Activated naive CD4-positive, alpha-beta T cell treated with anti-CD3 and anti-CD28 coated beads for 36 hours (primary cell): ENCODE results near the gene LRATD1. TPM values are rescaled to one million over a fixed set of nuclear protein-coding genes. Genes with fewer than 3 reads are reported as not detected.

Source experiments
- CTCF ChIA-PET: fragments of 350-600 bp; sonication (Branson Sonifier 250); formaldehyde crosslinking; loops from one replicate; lab custom pipeline; 2021; ENCODE audit warnings: antibody characterized with exemption; lab: Charles Lee
- DNase-seq: peaks from one replicate; pipeline ENCODE4 v3.0.0-alpha.2; 2020
- H3K27ac Mint-ChIP-seq: one replicate; pipeline ENCODE4 v1.8.0; 2021; ENCODE audit warnings: mild to moderate bottlenecking, mixed read lengths
- H3K27me3 Mint-ChIP-seq: one replicate; pipeline ENCODE4 v1.8.0; 2021; ENCODE audit warnings: low read depth, mixed read lengths
- H3K36me3 Mint-ChIP-seq: one replicate; pipeline ENCODE4 v1.8.0; 2021; ENCODE audit warnings: low read depth, mixed read lengths
- H3K4me1 Mint-ChIP-seq: one replicate; pipeline ENCODE4 v1.8.0; 2021; ENCODE audit warnings: low read depth, mixed read lengths
- H3K4me3 Mint-ChIP-seq: one replicate; pipeline ENCODE4 v1.8.0; 2021; ENCODE audit warnings: mild to moderate bottlenecking, moderate library complexity, mixed read lengths
- H3K9me3 Mint-ChIP-seq: one replicate; pipeline ENCODE4 v1.8.0; 2021; ENCODE audit warnings: mixed read lengths
- intact Hi-C: fragments of 100-400 bp; cut with micrococcal nuclease; formaldehyde crosslinking; loops from one replicate; pipeline ENCODE4 v1.15.1; 2023
- total RNA-seq, 2 experiments: library from RNA; stranded (reverse); gene quantifications; one replicate each; pipeline ENCODE4 v1.2.3, GENCODE V29; 2021

Gene LRATD1
- not detected for total RNA-seq

- Mint-ChIP-seq H3K36me3 (no peaks in the 10 kb centered on the region), H3K4me1 (no peaks in the 10 kb centered on the region), H3K9me3 (no peaks in the 10 kb centered on the region), H3K27ac (no peak within 1 kb of the TSS), H3K4me3 (no peak within 1 kb of the TSS), H3K27me3 (peaks cover 59% of the 10 kb centered on the region)
- intact Hi-C loops = loop anchor here (10.0 kb wide), 1 partner anchor 532 kb away; no protein-coding TSS in a partner anchor
- DNase-seq = no peak
- CTCF ChIA-PET = no interaction called here
Measured at GRCh38 chr2:14632133-14632936, at the start of gene LRATD1. LRATD1 (plus strand) TSS chr2:14632717; CDS start chr2:14633980, 1,263 bp downstream.

- no peaks in the 10 kb centered on the region for H3K36me3 Mint-ChIP-seq
- intact Hi-C loops = no loop called here
- CTCF ChIA-PET = no interaction called here
- no peaks in the 10 kb centered on the region for H3K4me1 Mint-ChIP-seq
- no peaks in the 10 kb centered on the region for H3K9me3 Mint-ChIP-seq
- no peak overlapping the region for H3K4me3 Mint-ChIP-seq
- no peaks in the 10 kb centered on the region for H3K27me3 Mint-ChIP-seq
- H3K27ac Mint-ChIP-seq = no peak overlapping the region
- no peak for DNase-seq
Measured at GRCh38 chr2:14583059-14583458, 49.5 kb upstream of the LRATD1 start.

- no peaks in the 10 kb centered on the region for H3K36me3 Mint-ChIP-seq
- intact Hi-C loops = no loop called here
- no peak overlapping the region for H3K4me3 Mint-ChIP-seq
- CTCF ChIA-PET = no interaction called here
- no peaks in the 10 kb centered on the region for H3K27me3 Mint-ChIP-seq
- no peaks in the 10 kb centered on the region for H3K9me3 Mint-ChIP-seq
- no peaks in the 10 kb centered on the region for H3K4me1 Mint-ChIP-seq
- H3K27ac Mint-ChIP-seq = no peak overlapping the region
- no peak for DNase-seq
Measured at GRCh38 chr2:14583802-14584201, 48.7 kb upstream of the LRATD1 start.

- H3K27me3 Mint-ChIP-seq = no peaks in the 10 kb centered on the region
- no peaks in the 10 kb centered on the region for H3K36me3 Mint-ChIP-seq
- no peak for DNase-seq
- CTCF ChIA-PET = no interaction called here
- intact Hi-C loops = no loop called here
- peaks cover 1% of the 10 kb centered on the region for H3K9me3 Mint-ChIP-seq
- no peak overlapping the region for H3K27ac Mint-ChIP-seq
- no peak overlapping the region for H3K4me3 Mint-ChIP-seq
- no peaks in the 10 kb centered on the region for H3K4me1 Mint-ChIP-seq
Measured at GRCh38 chr2:14587119-14587518, 45.4 kb upstream of the LRATD1 start.

- intact Hi-C loops = no loop called here
- CTCF ChIA-PET = interaction anchor here (0.7 kb wide), 1 partner anchor 35 kb away, joined by 4 read pairs; no protein-coding TSS in a partner anchor
- Mint-ChIP-seq H3K27ac (no peak overlapping the region), H3K27me3 (no peaks in the 10 kb centered on the region), H3K4me3 (no peak overlapping the region), H3K36me3 (no peaks in the 10 kb centered on the region), H3K4me1 (no peaks in the 10 kb centered on the region), H3K9me3 (no peaks in the 10 kb centered on the region)
- no peak for DNase-seq
Measured at GRCh38 chr2:14601156-14601770, 31.3 kb upstream of the LRATD1 start.

GRCh38 chr2:14602309-14602708 lies 30.2 kb upstream of the LRATD1 start:
- Mint-ChIP-seq H3K4me3 (no peak overlapping the region), H3K4me1 (no peaks in the 10 kb centered on the region), H3K27me3 (peaks cover 2% of the 10 kb centered on the region), H3K27ac (no peak overlapping the region), H3K9me3 (no peaks in the 10 kb centered on the region), H3K36me3 (no peaks in the 10 kb centered on the region)
- no peak for DNase-seq
- intact Hi-C loops = no loop called here
- CTCF ChIA-PET = no interaction called here

GRCh38 chr2:14603676-14604075 lies 28.8 kb upstream of the LRATD1 start:
- H3K36me3 Mint-ChIP-seq = no peaks in the 10 kb centered on the region
- H3K4me3 Mint-ChIP-seq = no peak overlapping the region
- DNase-seq = no peak
- H3K4me1 Mint-ChIP-seq = no peaks in the 10 kb centered on the region
- CTCF ChIA-PET = no interaction called here
- intact Hi-C loops = no loop called here
- H3K27ac Mint-ChIP-seq = no peak overlapping the region
- peaks cover 2% of the 10 kb centered on the region for H3K27me3 Mint-ChIP-seq
- H3K9me3 Mint-ChIP-seq = no peaks in the 10 kb centered on the region

- Mint-ChIP-seq H3K4me1 (no peaks in the 10 kb centered on the region), H3K27me3 (peaks cover 3% of the 10 kb centered on the region), H3K4me3 (no peak overlapping the region), H3K27ac (no peak overlapping the region), H3K9me3 (no peaks in the 10 kb centered on the region), H3K36me3 (no peaks in the 10 kb centered on the region)
- intact Hi-C loops = no loop called here
- DNase-seq = no peak
- CTCF ChIA-PET = no interaction called here
Measured at GRCh38 chr2:14608245-14608644, 24.3 kb upstream of the LRATD1 start.

- DNase-seq = no peak
- CTCF ChIA-PET = no interaction called here
- intact Hi-C loops = no loop called here
- Mint-ChIP-seq H3K9me3 (no peaks in the 10 kb centered on the region), H3K27me3 (peaks cover 5% of the 10 kb centered on the region), H3K27ac (no peak overlapping the region), H3K4me3 (no peak overlapping the region), H3K4me1 (no peaks in the 10 kb centered on the region), H3K36me3 (no peaks in the 10 kb centered on the region)
Measured at GRCh38 chr2:14614017-14614416, 18.5 kb upstream of the LRATD1 start.

- no peaks in the 10 kb centered on the region for H3K36me3 Mint-ChIP-seq
- CTCF ChIA-PET = no interaction called here
- no peak for DNase-seq
- H3K4me1 Mint-ChIP-seq = no peaks in the 10 kb centered on the region
- H3K27ac Mint-ChIP-seq = no peak overlapping the region
- no peaks in the 10 kb centered on the region for H3K9me3 Mint-ChIP-seq
- intact Hi-C loops = no loop called here
- no peak overlapping the region for H3K4me3 Mint-ChIP-seq
- H3K27me3 Mint-ChIP-seq = peaks cover 7% of the 10 kb centered on the region
Measured at GRCh38 chr2:14615121-14615520, 17.4 kb upstream of the LRATD1 start.

- H3K27me3 Mint-ChIP-seq = peaks cover 7% of the 10 kb centered on the region
- no peaks in the 10 kb centered on the region for H3K4me1 Mint-ChIP-seq
- H3K4me3 Mint-ChIP-seq = no peak overlapping the region
- no peaks in the 10 kb centered on the region for H3K36me3 Mint-ChIP-seq
- intact Hi-C loops = no loop called here
- no peak for DNase-seq
- CTCF ChIA-PET = no interaction called here
- H3K9me3 Mint-ChIP-seq = no peaks in the 10 kb centered on the region
- H3K27ac Mint-ChIP-seq = no peak overlapping the region
Measured at GRCh38 chr2:14615760-14616159, 16.8 kb upstream of the LRATD1 start.

GRCh38 chr2:14616342-14616741 lies 16.2 kb upstream of the LRATD1 start:
- Mint-ChIP-seq H3K36me3 (no peaks in the 10 kb centered on the region), H3K4me3 (no peak overlapping the region), H3K9me3 (no peaks in the 10 kb centered on the region), H3K27me3 (peaks cover 7% of the 10 kb centered on the region), H3K4me1 (no peaks in the 10 kb centered on the region), H3K27ac (no peak overlapping the region)
- DNase-seq = no peak
- intact Hi-C loops = no loop called here
- CTCF ChIA-PET = no interaction called here

GRCh38 chr2:14616950-14617349 lies 15.6 kb upstream of the LRATD1 start:
- DNase-seq = no peak
- intact Hi-C loops = no loop called here
- CTCF ChIA-PET = no interaction called here

More at GRCh38 chr2:14616950-14617349, 15.6 kb upstream of the LRATD1 start:
- no peaks in the 10 kb centered on the region for H3K9me3 Mint-ChIP-seq
- no peak overlapping the region for H3K27ac Mint-ChIP-seq
- peaks cover 7% of the 10 kb centered on the region for H3K27me3 Mint-ChIP-seq
- H3K4me3 Mint-ChIP-seq = no peak overlapping the region
- no peaks in the 10 kb centered on the region for H3K4me1 Mint-ChIP-seq
- no peaks in the 10 kb centered on the region for H3K36me3 Mint-ChIP-seq
